H1 (cell line): ENCODE data around the gene GFI1B. TPM values are rescaled to one million over a fixed set of nuclear protein-coding genes. Genes with fewer than 3 reads are reported as not detected.

Experiments
- JUN ChIP-seq: IDR thresholded peaks from 2 replicates; pipeline ENCODE4 v1.6.1; 2011; ENCODE audit warnings: low read depth, mild to moderate bottlenecking, improper control_type of control experiment, low read length
- TEAD4 ChIP-seq: IDR thresholded peaks from 2 replicates; pipeline ENCODE4 v1.6.1; 2012; ENCODE audit warnings: low read depth, low read length, inconsistent platforms, mixed read lengths
- polyA plus RNA-seq, 7 experiments: library from polyadenylated mRNA; depleted of rRNA in 3 of 7; stranded (reverse) in 5 of 7; unstranded in 2 of 7; fragments of >200 nt in 5 of 7; fragments of 200-250 nt in 2 of 7; gene quantifications; 1 replicate in 5 of 7; 2 replicates in 1 of 7; 4 replicates in 1 of 7; pipeline versions ENCODE4 v1.2.1 to v1.2.3, GENCODE V29; 2011 to 2013; ENCODE audit warnings: missing spikeins in 2 of 7, mixed read lengths in 2 of 7
- total RNA-seq: library from RNA; stranded (reverse); fragmentation: NEBNext Ultra II Directional; extraction: Animal tissue kit (Norgen Biotek cat#: 25700); gene quantifications from 2 replicates; pipeline ENCODE4 v1.2.1, GENCODE V29; 2021

GFI1B gene
- total and polyA plus RNA-seq, 2 of the 8 experiments (the other 6 are each of a cell fraction or from before 2014, with no cell fraction given) = 0.09 to 0.11 TPM

DNA sequence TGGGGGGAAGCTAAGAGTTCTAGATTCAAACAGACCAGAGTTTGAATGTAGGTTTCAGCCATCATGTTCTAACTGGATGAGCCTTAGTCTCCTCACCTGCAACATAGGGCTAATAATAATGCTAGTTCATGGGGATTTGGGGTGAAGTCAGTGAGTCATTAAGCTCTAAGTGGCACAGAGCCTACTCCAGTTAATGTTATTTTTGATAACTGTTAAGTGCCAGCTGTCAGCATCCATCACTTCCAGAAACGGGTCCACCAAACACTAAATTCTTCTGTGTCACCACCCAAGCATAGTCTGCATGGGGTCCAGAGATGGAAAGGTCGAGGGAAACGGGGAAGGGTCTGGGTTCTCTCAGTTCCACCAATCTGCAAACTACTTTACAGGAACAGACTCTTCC lies 32.3 kb upstream of the GFI1B start (continued):
- no peak for TF ChIP-seq TEAD4
- TF ChIP-seq JUN = no peak
- TF ChIP-seq, all 59 proteins: peak for 0
